K562 (cell line): ENCODE data around the gene FIBIN. TPM values are rescaled to one million over a fixed set of nuclear protein-coding genes. Genes with fewer than 3 reads are reported as not detected.

Experiments used
- ATAC-seq: fragments of 200-7000 bp; cut with Tn5 transposase; 3 replicates; pipeline ENCODE4 v1.9.1; 2020; ENCODE audit warnings: moderate library complexity
- BruUV-seq: library from RNA; stranded (reverse); fragments of 400-500 nt; replicated peaks from 2 replicates; lab custom pipeline; 2021; lab: Mats Ljungman, UMichigan
- CTCF ChIA-PET: fragments of 300-600 bp; formaldehyde crosslinking; extraction: SDS; loops from one replicate; lab custom pipeline; 2021; ENCODE audit warnings: low intra/inter-chr PET ratio; lab: Yijun Ruan, JAX
- POLR2A ChIA-PET: fragments of 300-600, 350-650 bp; sonication (Branson Sonifier 250); formaldehyde crosslinking; extraction: SDS; loops from one replicate; lab custom pipeline; 2021; ENCODE audit warnings: antibody characterized with exemption, inconsistent platforms; lab: Yijun Ruan, JAX
- DNase-seq, 4 experiments: peaks; one replicate each; pipeline versions ENCODE4 v3.0.0 to v3.0.0-alpha.2; 2011 to 2018; ENCODE audit warnings: low spot score in 3 of 4, mixed read lengths in 3 of 4; ENCODE audit errors: extremely low read depth in 1 of 4
- FAIRE-seq: peaks from 2 replicates; lab custom pipeline; 2011; peaks lifted over from hg19 to GRCh38; lab: Jason Lieb, UNC
- H2AFZ ChIP-seq: 2 replicates; pipeline ENCODE4 v1.6.0; 2011; ENCODE audit warnings: low read depth, low read length, control low read depth, inconsistent platforms
- H3K27ac ChIP-seq: fragments of 200-600 bp; 3 replicates; pipeline ENCODE4 v1.8.0; 2011; ENCODE audit warnings: low read depth, mild to moderate bottlenecking, control low read depth, inconsistent platforms, low read length, moderate library complexity, mixed read lengths; ENCODE audit errors: extremely low read depth
- H3K27me3 ChIP-seq, 2 experiments: fragments of 300-600 bp in 1 of 2; 2 replicates in 1 of 2; 3 replicates in 1 of 2; pipeline versions ENCODE4 v1.6.0 to v1.8.0; 2011; ENCODE audit warnings: inconsistent platforms in 2 of 2, low read length in 2 of 2, mild to moderate bottlenecking in 1 of 2, mixed read lengths in 1 of 2, moderate library complexity in 1 of 2; ENCODE audit not compliant: control insufficient read depth in 2 of 2, insufficient read depth in 2 of 2
- H3K36me3 ChIP-seq: fragments of 300-600 bp; 3 replicates; pipeline ENCODE4 v1.8.0; 2011; ENCODE audit warnings: mild to moderate bottlenecking, low read length, inconsistent platforms; ENCODE audit not compliant: control insufficient read depth, insufficient read depth
- H3K4me1 ChIP-seq, 2 experiments: fragments of 200-600 bp in 1 of 2; replicated peaks in 1 of 2; 2 replicates in 1 of 2; 3 replicates in 1 of 2; pipeline versions ENCODE4 v1.5.1 to v1.8.0; 2011; ENCODE audit warnings: inconsistent platforms in 2 of 2, low read length in 2 of 2, mild to moderate bottlenecking in 1 of 2, mixed read lengths in 1 of 2, moderate library complexity in 1 of 2; ENCODE audit not compliant: control insufficient read depth in 2 of 2, insufficient read depth in 2 of 2
- H3K4me2 ChIP-seq: 2 replicates; pipeline ENCODE4 v1.6.1; 2011; ENCODE audit warnings: low read length, control low read depth, inconsistent platforms, mixed read lengths; ENCODE audit not compliant: insufficient read depth
- H3K4me3 ChIP-seq: fragments of 200-600 bp; sonication (generic), shearing (Covaris generic); 2 replicates; pipeline ENCODE4 v1.5.1; 2016; ENCODE audit warnings: control low read depth, inconsistent platforms
- H3K79me2 ChIP-seq: fragments of 200-600 bp; 3 replicates; pipeline ENCODE4 v1.8.0; 2011; ENCODE audit warnings: low read length, inconsistent platforms; ENCODE audit not compliant: control insufficient read depth, insufficient read depth
- H3K9ac ChIP-seq, 2 experiments: 2 replicates each; pipeline versions ENCODE4 v1.6.0 to v1.6.1; 2011; ENCODE audit warnings: low read depth in 2 of 2, low read length in 2 of 2, control low read depth in 1 of 2, inconsistent platforms in 1 of 2, mild to moderate bottlenecking in 1 of 2, mixed read lengths in 1 of 2; ENCODE audit not compliant: insufficient read depth in 1 of 2
- H3K9me1 ChIP-seq: one replicate; pipeline ENCODE4 v1.6.0; 2011; ENCODE audit warnings: inconsistent platforms, mild to moderate bottlenecking, low read length, moderate library complexity; ENCODE audit not compliant: control insufficient read depth, insufficient read depth
- H3K9me3 ChIP-seq: replicated peaks from 2 replicates; pipeline ENCODE4 v1.5.1; 2011; ENCODE audit warnings: low read depth, low read length, inconsistent platforms; ENCODE audit not compliant: control insufficient read depth, insufficient read depth
- H4K20me1 ChIP-seq: replicated peaks from 2 replicates; pipeline ENCODE4 v1.6.1; 2011; ENCODE audit warnings: low read length, inconsistent platforms, mixed read lengths; ENCODE audit not compliant: control insufficient read depth, insufficient read depth
- FOXK2 ChIP-seq, 2 experiments: fragments of 450-650 bp; IDR thresholded peaks in 1 of 2; conservative IDR thresholded peaks in 1 of 2; 2 replicates each; pipeline ENCODE4 v1.6.1; 2016; ENCODE audit warnings: low read depth in 2 of 2, mild to moderate bottlenecking in 1 of 2
- HCFC1 ChIP-seq: IDR thresholded peaks from 2 replicates; pipeline ENCODE4 v1.6.1; 2012; ENCODE audit warnings: low read depth, low read length, improper control_type of control experiment
- KDM4B ChIP-seq, 2 experiments: fragments of 450-650 bp in 1 of 2; sonication (generic) in 1 of 2; IDR thresholded peaks; 2 replicates each; pipeline ENCODE4 v1.6.1; 2016 to 2017; ENCODE audit warnings: borderline replicate concordance in 2 of 2, antibody characterized with exemption in 1 of 2, low read depth in 1 of 2, mild to moderate bottlenecking in 1 of 2
- MAFF ChIP-seq: IDR thresholded peaks from 2 replicates; pipeline ENCODE4 v1.6.1; 2012; ENCODE audit warnings: low read length, improper control_type of control experiment
- MCM3 ChIP-seq: fragments of 450-650 bp; IDR thresholded peaks from 2 replicates; pipeline ENCODE4 v1.6.1; 2016
- MTA3 ChIP-seq: fragments of 450-650 bp; formaldehyde crosslinking; IDR thresholded peaks from 2 replicates; pipeline ENCODE4 v1.6.1; 2017; ENCODE audit warnings: mild to moderate bottlenecking, borderline replicate concordance
- PCBP2 ChIP-seq: fragments of 200-400 bp; formaldehyde crosslinking; IDR thresholded peaks from 2 replicates; pipeline ENCODE4 v1.6.1; 2018; ENCODE audit warnings: low read length, low read depth, mild to moderate bottlenecking, moderate library complexity; ENCODE audit not compliant: poor library complexity, severe bottlenecking
- SAP30 ChIP-seq: fragments of 200-600 bp; sonication (generic); IDR thresholded peaks from 2 replicates; pipeline ENCODE4 v1.6.1; 2012; ENCODE audit warnings: borderline replicate concordance, low read depth, mild to moderate bottlenecking, moderate library complexity, low read length, control low read depth, inconsistent platforms; ENCODE audit not compliant: insufficient read depth, poor library complexity, severe bottlenecking
- SLC30A9 ChIP-seq: fragments of 250-450 bp; sonication (Bioruptor Pico); IDR thresholded peaks from 2 replicates; pipeline ENCODE4 v1.8.0; 2022; ENCODE audit warnings: mild to moderate bottlenecking, moderate library complexity
- SOX6 ChIP-seq: fragments of 450-650 bp; IDR thresholded peaks from 2 replicates; pipeline ENCODE4 v1.6.1; 2014; ENCODE audit warnings: mild to moderate bottlenecking
- TGIF2 ChIP-seq: sonication (generic); formaldehyde crosslinking; IDR thresholded peaks from 2 replicates; pipeline ENCODE4 v1.8.1; 2022; ENCODE audit warnings: mild to moderate bottlenecking, missing genetic modification reagents, moderate library complexity
- YBX1 ChIP-seq: fragments of 450-650 bp; IDR thresholded peaks from 2 replicates; pipeline ENCODE4 v1.7.1; 2016; ENCODE audit warnings: mild to moderate bottlenecking
- ZNF347 ChIP-seq: fragments of 450-650 bp; formaldehyde crosslinking; IDR thresholded peaks from 2 replicates; pipeline ENCODE4 v1.4.0; 2020; ENCODE audit warnings: low read depth, mild to moderate bottlenecking, moderate library complexity
- ZNF589 ChIP-seq: fragments of 200-800 bp; sonication (Bioruptor generic); IDR thresholded peaks from 2 replicates; pipeline ENCODE4 v1.6.1; 2016; ENCODE audit warnings: low read depth, missing genetic modification characterization, missing compliant biosample characterization
- ZNF76 ChIP-seq: fragments of 250-450 bp; sonication (Bioruptor Pico); IDR thresholded peaks from 2 replicates; pipeline ENCODE4 v1.4.0; 2020; ENCODE audit warnings: mild to moderate bottlenecking, moderate library complexity, borderline replicate concordance
- WGBS: fragments of 100-300 bp; shearing (Covaris generic); methylation state at CpG from one replicate; pipeline ENCODE4 v1.1.6; 2016; ENCODE audit warnings: low coverage, mixed read lengths; ENCODE audit not compliant: insufficient coverage; ENCODE audit errors: missing lambda C conversion rate; 5-methylcytosine and 5-hydroxymethylcytosine counted together
- in situ Hi-C: fragments of 300-500 bp; cut with MboI; formaldehyde crosslinking; loops from 4 replicates; pipeline ENCODE4 v1.15.0; 2018; ENCODE audit warnings: inconsistent platforms, mixed read lengths
- intact Hi-C: fragments of 100-400 bp; cut with micrococcal nuclease; formaldehyde crosslinking; loops from 2 replicates; pipeline ENCODE4 v1.14.2; 2022
- polyA plus RNA-seq, 8 experiments: library from polyadenylated mRNA; depleted of rRNA in 4 of 8; stranded (reverse) in 5 of 8; unstranded in 3 of 8; fragments of >200 nt; fragmentation: Nextera tagmentation in 2 of 8; fragmentation: Illumina TruSeq in 1 of 8; extraction: Ambion mirVana in 2 of 8; extraction: Trizol in 1 of 8; gene quantifications; 2 replicates each; pipeline versions ENCODE4 v1.2.1 to v1.2.3, GENCODE V29; 2011 to 2014; ENCODE audit warnings: inconsistent platforms in 1 of 8, missing spikeins in 1 of 8
- total RNA-seq, 7 experiments: library from RNA; depleted of rRNA in 6 of 7; stranded (reverse); fragments of >200 nt in 6 of 7; fragmentation: Illumina TruSeq in 2 of 7; extraction: Trizol in 2 of 7; gene quantifications; 2 replicates each; pipeline versions ENCODE4 v1.2.1 to v1.2.3, GENCODE V29; 2011 to 2021; ENCODE audit warnings: low replicate concordance in 1 of 7
- TF ChIP-seq, protein P1 (sequence below): fragments of 250-450 bp; sonication (Bioruptor Pico); IDR thresholded peaks from 2 replicates; pipeline ENCODE4 v1.5.0; 2021; ENCODE audit warnings: mild to moderate bottlenecking, moderate library complexity

Gene FIBIN
- total and polyA plus RNA-seq, 9 of the 15 experiments (the other 6 are each of a cell fraction or from before 2014, with no cell fraction given), result not detected

GRCh38 chr11:26983645-26984044, 10.3 kb upstream of the FIBIN start:
- no peak for FAIRE-seq
- CTCF ChIA-PET, result no interaction called here
- WGBS, result 3% methylated on average over 6 of the region's 6 CpGs

GRCh38 chr11:26985470-26985869, 8.4 kb upstream of the FIBIN start:
- no peaks in the 10 kb centered on the region for H4K20me1 ChIP-seq
- H3K9ac ChIP-seq, result no peak overlapping the region
- no peaks in the 10 kb centered on the region for H3K9me3 ChIP-seq
- intact Hi-C loops (no loop called here), in situ Hi-C loops (no loop called here)
- H3K36me3 ChIP-seq, result no peaks in the 10 kb centered on the region
- no peak for DNase-seq
- FAIRE-seq, result no peak
- no peak for ATAC-seq
- H3K9me1 ChIP-seq, result no peaks in the 10 kb centered on the region
- ChIA-PET POLR2A (no interaction called here), CTCF (no interaction called here)
- H3K27ac ChIP-seq, result no peak overlapping the region
- no peaks in the 10 kb centered on the region for H3K4me1 ChIP-seq
- no peak overlapping the region for H3K4me3 ChIP-seq
- H3K27me3 ChIP-seq, result no peaks in the 10 kb centered on the region
- H3K4me2 ChIP-seq, result no peak overlapping the region
- no peaks in the 10 kb centered on the region for H3K79me2 ChIP-seq
- WGBS, result 0% methylated on average over 1 of the region's 1 CpG
- no peak overlapping the region for H2AFZ ChIP-seq
- BruUV-seq, result no TSS peak
- TF ChIP-seq SLC30A9 (CRISPR knock-in tag), result no peak
- no peak for TF ChIP-seq MAFF
- TF ChIP-seq KDM4B (IDR thresholded peaks at IDR 0.05; ENCODE audit: borderline replicate concordance in 2 of 2, low read depth in 1 of 2), result no peak
- no peak for TF ChIP-seq ZNF589 (CRISPR knock-in tag)
- TF ChIP-seq ZNF347 (CRISPR knock-in tag), result no peak
- TF ChIP-seq, protein P1, sequence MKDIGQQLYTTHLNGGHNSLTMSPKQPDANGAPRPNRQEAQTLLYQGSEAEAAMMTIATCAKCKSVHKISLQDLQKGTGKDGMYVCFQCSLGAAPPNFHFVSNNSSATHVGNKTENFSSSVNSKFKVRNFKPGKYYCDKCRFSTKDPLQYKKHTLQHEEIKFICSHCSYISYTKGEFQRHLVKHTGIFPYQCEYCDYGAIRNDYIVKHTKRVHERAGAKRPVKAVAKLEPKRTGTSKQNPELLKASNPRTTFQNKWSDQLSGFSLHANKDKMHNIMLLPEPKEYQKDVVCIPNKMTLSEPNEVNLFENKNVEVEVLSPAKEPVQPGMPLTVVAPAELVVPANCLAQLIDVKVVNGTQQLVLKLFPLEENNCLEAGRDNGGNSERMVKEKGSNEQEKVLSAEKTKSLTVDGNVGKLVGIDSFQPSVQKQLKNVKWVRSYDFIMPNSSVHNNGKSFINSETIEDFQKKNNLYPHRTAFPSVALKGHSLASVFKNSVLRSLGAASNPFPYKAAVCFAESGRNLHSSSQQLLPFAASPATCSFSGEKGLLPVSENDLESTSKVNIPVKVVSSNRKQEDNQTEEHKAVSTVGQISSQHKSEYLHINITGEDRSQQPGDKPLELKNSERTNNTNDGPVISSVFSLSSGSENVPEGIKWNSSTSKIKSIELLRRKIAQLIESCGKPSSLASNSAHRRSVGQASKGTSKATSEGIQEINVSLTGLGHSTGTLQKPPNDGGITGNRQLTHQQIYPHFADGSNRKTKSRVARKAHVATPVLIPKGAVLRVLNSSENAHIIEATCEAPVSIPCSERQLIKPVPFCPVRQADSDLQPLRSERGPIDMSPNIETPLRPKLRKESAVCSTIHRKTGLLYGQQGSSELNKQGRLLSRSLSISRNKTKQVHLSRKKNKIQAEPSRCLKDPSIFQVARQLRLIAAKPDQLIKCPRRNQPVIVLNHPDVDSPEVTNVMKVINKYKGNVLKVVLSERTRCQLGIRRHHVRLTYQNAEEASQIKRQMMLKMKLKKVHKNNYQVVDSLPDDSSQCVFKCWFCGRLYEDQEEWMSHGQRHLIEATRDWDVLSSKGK (CRISPR knock-in tag), result no peak
- TF ChIP-seq ZNF76, result no peak
- no peak for TF ChIP-seq FOXK2 (conservative IDR thresholded peaks at IDR 0.05 in 1 of 2, IDR thresholded peaks at IDR 0.05 in 1 of 2; ENCODE audit: low read depth in 2 of 2)
- TF ChIP-seq HCFC1, result no peak

More at GRCh38 chr11:26983645-26984044, 10.3 kb upstream of the FIBIN start:
- Histone ChIP-seq H3K79me2 (no peaks in the 10 kb centered on the region), H3K9ac (no peak overlapping the region), H3K27ac (no peak overlapping the region), H3K4me1 (no peaks in the 10 kb centered on the region), H3K9me1 (no peaks in the 10 kb centered on the region), H4K20me1 (no peaks in the 10 kb centered on the region), H3K9me3 (no peaks in the 10 kb centered on the region), H3K4me3 (no peak overlapping the region), H3K36me3 (no peaks in the 10 kb centered on the region), H3K27me3 (no peaks in the 10 kb centered on the region), H3K4me2 (no peak overlapping the region), H2AFZ (no peak overlapping the region)
- intact Hi-C loops, result no loop called here
- DNase-seq, result no peak
- POLR2A ChIA-PET, result no interaction called here
- no peak for ATAC-seq
- BruUV-seq, result no TSS peak
- no peak for TF ChIP-seq SOX6
- no peak for TF ChIP-seq PCBP2
- TF ChIP-seq MCM3, result no peak
- TF ChIP-seq TGIF2 (CRISPR knock-in tag), result no peak
- no peak for TF ChIP-seq YBX1
- TF ChIP-seq SAP30, result no peak
- TF ChIP-seq MTA3, result no peak
- in situ Hi-C loops, result no loop called here
